GM03348 (cell line): Measurements from ENCODE around the gene EIF2A.
A peak's percentile ranks its signal among the peaks of the same experiment; 100 is the strongest.
"Not testable (repeated sequence)": the region's sequence is repeated elsewhere in the genome, so short reads cannot be mapped to it uniquely, and the experiment has no call there.

Experiments used
- DNase-seq: peaks from one replicate; pipeline ENCODE4 v3.0.0; 2012; ENCODE audit warnings: low spot score

Gene EIF2A

GRCh38 chr3:150546226-150547044 lies at the start of gene EIF2A, which contains the start of gene SERP1:
EIF2A (plus strand) TSS chr3:150546787; CDS start chr3:150546803, 16 bp downstream.
SERP1 (minus strand) TSS chr3:150546496; CDS start chr3:150546135, 361 bp downstream.
- DNase-seq, result peak; percentile 98

GRCh38 chr3:150497956-150498355 lies 48.6 kb upstream of the EIF2A start:
- DNase-seq, result peak; percentile 46

GRCh38 chr3:150500960-150501359 lies 45.6 kb upstream of the EIF2A start:
- DNase-seq, result not testable (repeated sequence)

- DNase-seq, result no peak
Observed at GRCh38 chr3:150503402-150504099, 43.0 kb upstream of the EIF2A start.

GRCh38 chr3:150504483-150504882 lies 42.1 kb upstream of the EIF2A start:
- no peak for DNase-seq

- no peak for DNase-seq
Observed at GRCh38 chr3:150508401-150508800, 38.2 kb upstream of the EIF2A start.

- DNase-seq, result no peak
Observed at GRCh38 chr3:150509780-150510179, 36.8 kb upstream of the EIF2A start.

- no peak for DNase-seq
Observed at GRCh38 chr3:150511122-150511821, 35.3 kb upstream of the EIF2A start.

- DNase-seq, result no peak
Observed at GRCh38 chr3:150515210-150515609, 31.4 kb upstream of the EIF2A start.

- no peak for DNase-seq
Observed at GRCh38 chr3:150519026-150519425, 27.6 kb upstream of the EIF2A start.

GRCh38 chr3:150520408-150520807 lies 26.2 kb upstream of the EIF2A start:
- DNase-seq, result no peak

GRCh38 chr3:150521463-150521862 lies 25.1 kb upstream of the EIF2A start:
- DNase-seq, result no peak

GRCh38 chr3:150523538-150523937 lies 23.0 kb upstream of the EIF2A start:
- DNase-seq, result no peak

- DNase-seq, result no peak
Observed at GRCh38 chr3:150527464-150528255, 18.9 kb upstream of the EIF2A start.

GRCh38 chr3:150528354-150528797 lies 18.2 kb upstream of the EIF2A start:
- peak; percentile 44 for DNase-seq

GRCh38 chr3:150531775-150532174 lies 14.8 kb upstream of the EIF2A start:
- DNase-seq, result no peak

- no peak for DNase-seq
Observed at GRCh38 chr3:150535204-150535603, 11.4 kb upstream of the EIF2A start.

GRCh38 chr3:150538324-150539208 lies 8.0 kb upstream of the EIF2A start:
- no peak for DNase-seq

GRCh38 chr3:150540297-150540696 lies 6.3 kb upstream of the EIF2A start:
- DNase-seq, result no peak

GRCh38 chr3:150540991-150541390 lies 5.6 kb upstream of the EIF2A start:
- DNase-seq, result no peak

GRCh38 chr3:150543128-150543527 lies 3.5 kb upstream of the EIF2A start:
- no peak for DNase-seq
